Mesenchymal stem cell (in vitro differentiated cells and primary cell): Measurements from ENCODE around the gene AGAP2.

Experiments
- DNase-seq: peaks from one replicate; pipeline ENCODE4 v3.0.0-alpha.2; 2013
- H2AFZ ChIP-seq: one replicate; pipeline ENCODE4 v1.6.1; 2013; ENCODE audit warnings: low read depth, mild to moderate bottlenecking, control low read depth, inconsistent platforms, low read length, moderate library complexity
- H2AK5ac ChIP-seq: 2 replicates; pipeline ENCODE4 v1.6.1; 2013; ENCODE audit warnings: low read length, moderate library complexity, mild to moderate bottlenecking, inconsistent platforms; ENCODE audit not compliant: severe bottlenecking
- H2BK120ac ChIP-seq: one replicate; pipeline ENCODE4 v1.6.1; 2013; ENCODE audit warnings: low read depth, mild to moderate bottlenecking, inconsistent platforms, low read length, moderate library complexity
- H2BK12ac ChIP-seq, 2 experiments: one replicate each; pipeline ENCODE4 v1.6.1; 2013; ENCODE audit warnings: inconsistent platforms in 2 of 2, low read length in 2 of 2, mild to moderate bottlenecking in 2 of 2, moderate library complexity in 2 of 2, control low read depth in 1 of 2
- H2BK15ac ChIP-seq: one replicate; pipeline ENCODE4 v1.6.1; 2013; ENCODE audit warnings: mild to moderate bottlenecking, low read depth, inconsistent platforms; ENCODE audit not compliant: poor library complexity, severe bottlenecking
- H2BK5ac ChIP-seq: 2 replicates; pipeline ENCODE4 v1.6.1; 2013; ENCODE audit warnings: low read depth, mild to moderate bottlenecking, low read length, control low read depth, inconsistent platforms; ENCODE audit not compliant: poor library complexity, severe bottlenecking
- H3K14ac ChIP-seq, 2 experiments: one replicate each; pipeline ENCODE4 v1.6.1; 2013; ENCODE audit warnings: inconsistent platforms in 2 of 2, low read length in 2 of 2, control low read depth in 1 of 2, mild to moderate bottlenecking in 1 of 2, moderate library complexity in 1 of 2
- H3K18ac ChIP-seq, 2 experiments: one replicate each; pipeline ENCODE4 v1.6.1; 2013; ENCODE audit warnings: inconsistent platforms in 2 of 2, low read length in 2 of 2, control low read depth in 1 of 2, low read depth in 1 of 2, mild to moderate bottlenecking in 1 of 2
- H3K23ac ChIP-seq, 2 experiments: one replicate each; pipeline ENCODE4 v1.6.1; 2013; ENCODE audit warnings: inconsistent platforms in 2 of 2, low read length in 2 of 2, mild to moderate bottlenecking in 2 of 2, moderate library complexity in 2 of 2, control low read depth in 1 of 2
- H3K27ac ChIP-seq: 2 replicates; pipeline ENCODE4 v1.5.1; 2013; ENCODE audit warnings: mild to moderate bottlenecking, moderate library complexity, low read length, control low read depth, inconsistent platforms; ENCODE audit not compliant: poor library complexity, severe bottlenecking
- H3K27me3 ChIP-seq, 2 experiments: 2 replicates each; pipeline versions ENCODE4 v1.6.1 to v1.7.0; 2013; ENCODE audit warnings: low read length in 2 of 2, mild to moderate bottlenecking in 2 of 2, moderate library complexity in 2 of 2, control low read depth in 1 of 2, inconsistent platforms in 1 of 2; ENCODE audit not compliant: control insufficient read depth in 1 of 2, insufficient read depth in 1 of 2
- H3K36me3 ChIP-seq, 2 experiments: 2 replicates each; pipeline versions ENCODE4 v1.6.1 to v1.7.0; 2013; ENCODE audit warnings: low read length in 2 of 2, control low read depth in 1 of 2, inconsistent platforms in 1 of 2, low read depth in 1 of 2, mild to moderate bottlenecking in 1 of 2; ENCODE audit not compliant: insufficient read depth in 2 of 2, control insufficient read depth in 1 of 2
- H3K4ac ChIP-seq, 2 experiments: one replicate each; pipeline ENCODE4 v1.6.1; 2013; ENCODE audit warnings: inconsistent platforms in 2 of 2, low read length in 2 of 2, mild to moderate bottlenecking in 2 of 2, moderate library complexity in 2 of 2, control low read depth in 1 of 2, low read depth in 1 of 2
- H3K4me1 ChIP-seq: 2 replicates; pipeline ENCODE4 v1.6.1; 2013; ENCODE audit warnings: low read depth, low read length, control low read depth; ENCODE audit not compliant: control insufficient read depth, insufficient read depth
- H3K4me2 ChIP-seq: 2 replicates; pipeline ENCODE4 v1.6.1; 2013; ENCODE audit warnings: low read length, mild to moderate bottlenecking, inconsistent platforms; ENCODE audit not compliant: poor library complexity, severe bottlenecking
- H3K4me3 ChIP-seq, 2 experiments: 2 replicates each; pipeline versions ENCODE4 v1.5.1 to v1.7.0; 2013; ENCODE audit warnings: low read length in 2 of 2, mild to moderate bottlenecking in 2 of 2, control low read depth in 1 of 2, low read depth in 1 of 2; ENCODE audit not compliant: insufficient read depth in 1 of 2
- H3K79me1 ChIP-seq: replicated peaks from 2 replicates; pipeline ENCODE4 v1.6.1; 2013; ENCODE audit warnings: mild to moderate bottlenecking, control low read depth, low read length, inconsistent platforms; ENCODE audit not compliant: poor library complexity, severe bottlenecking
- H3K9ac ChIP-seq: 2 replicates; pipeline ENCODE4 v1.7.0; 2013; ENCODE audit warnings: mild to moderate bottlenecking, low read length, moderate library complexity
- H3K9me3 ChIP-seq: 2 replicates; pipeline ENCODE4 v1.7.0; 2013; ENCODE audit warnings: mild to moderate bottlenecking, low read length; ENCODE audit not compliant: control insufficient read depth
- H4K8ac ChIP-seq: one replicate; pipeline ENCODE4 v1.6.1; 2013; ENCODE audit warnings: inconsistent platforms, mild to moderate bottlenecking, low read length, moderate library complexity
- H4K91ac ChIP-seq: one replicate; pipeline ENCODE4 v1.6.1; 2013; ENCODE audit warnings: mild to moderate bottlenecking, low read length, inconsistent platforms
- WGBS: methylation state at CpG from one replicate; pipeline ENCODE4 v1.1.7; 2013; ENCODE audit warnings: mixed read lengths; 5-methylcytosine and 5-hydroxymethylcytosine counted together

The AGAP2 gene

GRCh38 chr12:57767876-57768275, 29.3 kb upstream of the AGAP2 start:
- Histone ChIP-seq H2AFZ (no peak overlapping the region), H2BK12ac (no peak overlapping the region), H3K9ac (no peak overlapping the region), H3K9me3 (no peaks in the 10 kb centered on the region), H3K14ac (no peak overlapping the region), H4K8ac (no peak overlapping the region), H2AK5ac (no peak overlapping the region), H3K18ac (no peak overlapping the region), H3K4me3 (no peak overlapping the region), H2BK15ac (no peak overlapping the region), H3K4me1 (peaks cover 32% of the 10 kb centered on the region), H4K91ac (no peak overlapping the region), H3K4ac (no peak overlapping the region), H3K79me1 (peaks cover 10% of the 10 kb centered on the region), H3K23ac (no peak overlapping the region), H3K27ac (no peak overlapping the region), H3K36me3 (peaks cover 21 to 30% of the 10 kb centered on the region in 2 experiments), H2BK5ac (no peak overlapping the region), H3K4me2 (no peak overlapping the region), H3K27me3 (peaks cover 47 to 49% of the 10 kb centered on the region in 2 experiments), H2BK120ac (no peak overlapping the region)
- no peak for DNase-seq
- 97% methylated on average over 2 of the region's 3 CpGs for WGBS

DNA sequence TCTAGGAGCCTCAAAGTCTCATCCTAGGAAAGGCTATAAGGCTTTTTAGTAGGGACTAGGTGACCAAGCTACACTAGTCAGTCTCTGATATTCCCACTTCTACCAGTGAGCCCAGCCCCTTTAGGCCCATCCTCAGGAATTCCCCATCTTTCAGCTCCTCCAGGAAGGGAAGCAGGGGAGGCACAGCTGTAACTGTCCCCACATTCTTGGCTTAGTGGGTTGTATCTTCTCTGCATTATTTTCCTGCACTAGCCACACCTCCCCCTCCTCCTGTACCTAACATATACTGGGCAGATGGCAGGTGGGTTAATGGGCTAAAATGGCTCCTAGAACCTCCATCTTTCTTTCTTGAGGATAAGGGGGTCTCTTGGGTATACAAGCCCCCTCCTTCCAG, 28.8 kb upstream of the AGAP2 start:
- Histone ChIP-seq H4K8ac (no peak overlapping the region), H2BK12ac (no peak overlapping the region), H3K9ac (no peak overlapping the region), H2AK5ac (no peak overlapping the region), H3K14ac (no peak overlapping the region), H2AFZ (no peak overlapping the region), H3K36me3 (peaks cover 21 to 30% of the 10 kb centered on the region in 2 experiments), H3K79me1 (peaks cover 9% of the 10 kb centered on the region), H2BK5ac (no peak overlapping the region), H3K23ac (no peak overlapping the region), H2BK15ac (no peak overlapping the region), H3K27me3 (peaks cover 47 to 55% of the 10 kb centered on the region in 2 experiments), H3K18ac (no peak overlapping the region), H3K27ac (no peak overlapping the region), H3K9me3 (no peaks in the 10 kb centered on the region), H3K4me1 (peaks cover 32% of the 10 kb centered on the region), H3K4me3 (no peak overlapping the region), H3K4me2 (no peak overlapping the region), H4K91ac (no peak overlapping the region), H3K4ac (no peak overlapping the region), H2BK120ac (no peak overlapping the region)
- no peak for DNase-seq

GRCh38 chr12:57766464-57767304, 28.1 kb upstream of the AGAP2 start, which contains the start of gene CYP27B1:
Gene CYP27B1 (minus strand): TSS chr12:57767078. CDS start chr12:57767041, 37 bp downstream.
- peaks cover 32% of the 10 kb centered on the region for H3K4me1 ChIP-seq
- no peaks in the 10 kb centered on the region for H3K9me3 ChIP-seq
- H3K36me3 ChIP-seq: peaks cover 21 to 30% of the 10 kb centered on the region in 2 experiments
- DNase-seq: no peak
- H2AFZ ChIP-seq: no peak within 1 kb of the TSS
- H2BK5ac ChIP-seq: no peak within 1 kb of the TSS
- H2BK120ac ChIP-seq: no peak within 1 kb of the TSS
- peak within 1 kb of the TSS; percentile 20 for H2BK15ac ChIP-seq
- no peak within 1 kb of the TSS for H3K27ac ChIP-seq
- 4% methylated on average over 37 of the region's 38 CpGs for WGBS
- H3K9ac ChIP-seq: peak within 1 kb of the TSS; percentile 31
- H3K4me2 ChIP-seq: peak within 1 kb of the TSS; percentile 50
- no peak within 1 kb of the TSS for H3K4ac ChIP-seq
- H3K27me3 ChIP-seq: peaks cover 50 to 56% of the 10 kb centered on the region in 2 experiments
- H2AK5ac ChIP-seq: no peak within 1 kb of the TSS
- peak within 1 kb of the TSS in 1 of 2 experiments; percentile 60 for H3K23ac ChIP-seq
- no peak within 1 kb of the TSS for H4K91ac ChIP-seq
- peak within 1 kb of the TSS; percentile 3 to 73 for H3K4me3 ChIP-seq
- H3K14ac ChIP-seq: no peak within 1 kb of the TSS
- peak within 1 kb of the TSS in 1 of 2 experiments; percentile 22 for H3K18ac ChIP-seq
- peak within 1 kb of the TSS in 1 of 2 experiments; percentile 25 for H2BK12ac ChIP-seq
- no peak within 1 kb of the TSS for H4K8ac ChIP-seq
- H3K79me1 ChIP-seq: peaks cover 9% of the 10 kb centered on the region

DNA sequence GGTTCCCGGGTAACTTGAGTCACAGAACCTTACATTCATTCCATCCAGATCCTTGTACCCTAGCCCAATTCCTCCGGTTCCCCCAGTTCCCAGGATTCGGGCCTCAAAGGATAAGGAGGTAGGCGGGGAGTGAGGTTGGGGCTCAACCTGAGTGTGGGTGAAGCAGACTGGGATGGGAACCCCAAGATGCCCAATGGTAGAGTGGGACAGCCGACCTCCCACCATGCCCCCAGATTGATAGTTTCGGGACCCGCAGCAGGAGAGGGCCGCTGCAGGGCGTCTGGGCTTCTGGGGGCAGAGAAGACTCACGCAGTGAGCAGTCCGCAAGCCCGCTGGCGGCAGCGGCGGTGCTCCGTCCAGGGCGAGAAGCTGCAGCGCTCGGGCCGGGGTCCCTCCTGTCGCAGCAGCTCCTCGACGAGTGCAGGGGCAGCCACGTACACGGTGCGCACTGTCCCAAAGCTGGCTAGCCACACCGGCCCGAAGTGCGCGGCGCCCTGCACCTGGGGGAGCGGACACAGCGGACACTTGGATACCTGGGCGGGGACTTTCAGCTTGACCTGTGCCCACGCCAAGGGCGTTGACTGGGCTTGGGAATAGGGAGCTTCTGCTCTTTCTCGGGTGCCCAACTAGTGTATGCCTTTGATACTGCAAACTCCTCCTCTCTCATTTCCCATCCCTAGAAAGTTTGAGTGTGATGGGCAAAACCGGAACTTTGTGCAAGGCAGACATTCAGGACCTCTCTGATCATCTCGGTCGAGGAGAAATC, 27.3 kb upstream of the AGAP2 start:
- no peak for DNase-seq
- peak overlapping the region; percentile 59 for H3K4me2 ChIP-seq
- H3K4me3 ChIP-seq: peak overlapping the region; percentile 35 to 73
- H2AK5ac ChIP-seq: no peak overlapping the region
- H3K27me3 ChIP-seq: peaks cover 52 to 58% of the 10 kb centered on the region in 2 experiments
- H2BK120ac ChIP-seq: no peak overlapping the region
- no peak overlapping the region for H3K4ac ChIP-seq
- H3K9me3 ChIP-seq: no peaks in the 10 kb centered on the region
- H3K14ac ChIP-seq: no peak overlapping the region
- H2AFZ ChIP-seq: no peak overlapping the region
- H3K23ac ChIP-seq: peak overlapping the region in 1 of 2 experiments; percentile 71
- no peak overlapping the region for H4K91ac ChIP-seq
- H2BK12ac ChIP-seq: no peak overlapping the region
- peaks cover 27% of the 10 kb centered on the region for H3K4me1 ChIP-seq
- H3K9ac ChIP-seq: peak overlapping the region; percentile 31
- no peak overlapping the region for H2BK15ac ChIP-seq
- H3K18ac ChIP-seq: no peak overlapping the region
- no peak overlapping the region for H4K8ac ChIP-seq
- H2BK5ac ChIP-seq: no peak overlapping the region
- H3K79me1 ChIP-seq: peaks cover 8% of the 10 kb centered on the region
- H3K36me3 ChIP-seq: peaks cover 21 to 29% of the 10 kb centered on the region in 2 experiments
- whole genome bisulfite sequencing: 13% methylated on average over 37 of the region's 40 CpGs
- H3K27ac ChIP-seq: no peak overlapping the region
